H1 (cell line): ENCODE measurements around the gene RCE1.

ENCODE experiments used
- CEBPB ChIP-seq: IDR thresholded peaks from 2 replicates; pipeline ENCODE4 v1.6.1; 2012; ENCODE audit warnings: low read depth, low read length
- EZH2 ChIP-seq: fragments of 200-600 bp; sonication (generic); IDR thresholded peaks from 2 replicates; pipeline ENCODE4 v1.7.1; 2012; ENCODE audit warnings: low read depth, mild to moderate bottlenecking, moderate library complexity, low read length, inconsistent platforms; ENCODE audit not compliant: severe bottlenecking

- TF ChIP-seq CEBPB (no peak), EZH2 (no peak)
Observed at GRCh38 chr11:66892911-66893310, 49.7 kb downstream of the RCE1 start.
